Common myeloid progenitor, CD34-positive (primary cell): ENCODE measurements around the gene RNF227.

Experiments
- CTCF ChIA-PET: fragments of 350-600 bp; sonication (Branson Sonifier 250); formaldehyde crosslinking; loops from one replicate; lab custom pipeline; 2021; ENCODE audit warnings: antibody characterized with exemption; lab: Charles Lee
- POLR2A ChIA-PET: fragments of 350-600 bp; sonication (Branson Sonifier 250); formaldehyde crosslinking; loops from one replicate; lab custom pipeline; 2021; ENCODE audit warnings: antibody characterized with exemption; lab: Charles Lee
- DNase-seq, 3 donors: peaks; one replicate each; pipeline versions ENCODE4 v3.0.0 to v3.0.0-alpha.2; 2013
- H3K27ac ChIP-seq, 2 experiments: 1 replicate in 1 of 2; 2 replicates in 1 of 2; pipeline ENCODE4 v1.7.0; 2013; ENCODE audit warnings: inconsistent platforms in 2 of 2, low read length in 2 of 2, mild to moderate bottlenecking in 2 of 2, low read depth in 1 of 2, moderate library complexity in 1 of 2; ENCODE audit not compliant: severe bottlenecking in 2 of 2, insufficient read depth in 1 of 2, poor library complexity in 1 of 2
- H3K27me3 ChIP-seq, 5 experiments: replicated peaks in 2 of 5; 1 replicate in 3 of 5; 2 replicates in 2 of 5; pipeline versions ENCODE4 v1.6.1 to v1.7.0; 2013; ENCODE audit warnings: low read length in 4 of 5, mild to moderate bottlenecking in 2 of 5, moderate library complexity in 2 of 5, inconsistent platforms in 1 of 5; ENCODE audit not compliant: insufficient read depth in 5 of 5, control insufficient read depth in 4 of 5
- H3K36me3 ChIP-seq, 4 experiments: 1 replicate in 2 of 4; 2 replicates in 2 of 4; pipeline versions ENCODE4 v1.6.1 to v1.7.0; 2013; ENCODE audit warnings: low read length in 3 of 4, control low read depth in 1 of 4, mild to moderate bottlenecking in 1 of 4; ENCODE audit not compliant: control insufficient read depth in 4 of 4, insufficient read depth in 4 of 4
- H3K4me1 ChIP-seq, 4 experiments: 1 replicate in 3 of 4; 2 replicates in 1 of 4; pipeline versions ENCODE4 v1.6.1 to v1.7.1; 2013; ENCODE audit warnings: low read length in 3 of 4, mild to moderate bottlenecking in 3 of 4, control low read depth in 1 of 4, inconsistent platforms in 1 of 4, moderate library complexity in 1 of 4; ENCODE audit not compliant: control insufficient read depth in 4 of 4, insufficient read depth in 4 of 4; ENCODE audit errors: control extremely low read depth in 1 of 4
- H3K4me3 ChIP-seq, 7 experiments: 1 replicate in 4 of 7; 2 replicates in 3 of 7; pipeline versions ENCODE4 v1.5.1 to v1.7.0; 2013; ENCODE audit warnings: mild to moderate bottlenecking in 7 of 7, low read length in 6 of 7, moderate library complexity in 6 of 7, inconsistent platforms in 2 of 7, low read depth in 2 of 7, control low read depth in 1 of 7; ENCODE audit not compliant: insufficient read depth in 4 of 7, control insufficient read depth in 1 of 7; ENCODE audit errors: extremely low read depth in 1 of 7
- H3K9me3 ChIP-seq, 5 experiments: 1 replicate in 4 of 5; 2 replicates in 1 of 5; pipeline versions ENCODE4 v1.6.1 to v1.7.1; 2013; ENCODE audit warnings: low read length in 4 of 5, mild to moderate bottlenecking in 2 of 5, inconsistent platforms in 1 of 5, low read depth in 1 of 5, moderate library complexity in 1 of 5; ENCODE audit not compliant: control insufficient read depth in 4 of 5, insufficient read depth in 2 of 5; ENCODE audit errors: control extremely low read depth in 1 of 5
- WGBS: methylation state at CpG from one replicate; pipeline ENCODE4 v1.1.5; 2013; ENCODE audit not compliant: insufficient coverage; 5-methylcytosine and 5-hydroxymethylcytosine counted together

The RNF227 gene

DNA sequence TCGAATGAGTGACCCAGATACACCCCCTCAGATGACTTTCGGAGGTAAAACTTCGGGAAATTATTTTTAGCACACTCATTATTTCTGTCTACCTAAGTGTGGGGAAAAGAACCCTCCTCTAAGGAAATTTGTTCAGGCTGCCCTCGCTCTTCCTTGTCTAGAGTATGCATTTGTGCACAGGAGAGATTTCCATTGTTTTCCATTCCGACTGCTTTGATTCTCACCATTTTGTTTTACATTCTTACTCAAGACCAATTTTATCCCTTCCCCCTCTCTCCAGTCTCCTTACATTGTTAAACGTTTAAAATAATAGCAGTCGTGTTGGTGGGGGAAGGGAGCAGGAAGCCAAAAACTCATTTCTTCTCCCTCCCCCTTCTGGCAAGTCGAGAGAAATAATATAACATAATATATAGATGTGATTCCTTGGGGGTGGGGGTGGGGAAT, 29.0 kb downstream of the RNF227 start:
- Histone ChIP-seq H3K4me3 (peak overlapping the region in 6 of 7 experiments; percentile 69 to 96 (median 85)), H3K4me1 (peaks cover 7 to 66% (median 56%) of the 10 kb centered on the region in 4 experiments), H3K36me3 (peaks cover 2 to 24% (median 16%) of the 10 kb centered on the region in 4 experiments), H3K27me3 (no peaks in the 10 kb centered on the region), H3K27ac (peak overlapping the region; percentile 47 to 83), H3K9me3 (no peaks in the 10 kb centered on the region)
- no peak for DNase-seq
- ChIA-PET POLR2A (no interaction called here), CTCF (interaction anchor here (1.4 to 1.5 kb wide), 2 partner anchors 19 to 22 kb away, joined by 4 to 10 read pairs; no protein-coding TSS in a partner anchor)
- WGBS = 0% methylated on average over 1 of the region's 8 CpGs

DNA sequence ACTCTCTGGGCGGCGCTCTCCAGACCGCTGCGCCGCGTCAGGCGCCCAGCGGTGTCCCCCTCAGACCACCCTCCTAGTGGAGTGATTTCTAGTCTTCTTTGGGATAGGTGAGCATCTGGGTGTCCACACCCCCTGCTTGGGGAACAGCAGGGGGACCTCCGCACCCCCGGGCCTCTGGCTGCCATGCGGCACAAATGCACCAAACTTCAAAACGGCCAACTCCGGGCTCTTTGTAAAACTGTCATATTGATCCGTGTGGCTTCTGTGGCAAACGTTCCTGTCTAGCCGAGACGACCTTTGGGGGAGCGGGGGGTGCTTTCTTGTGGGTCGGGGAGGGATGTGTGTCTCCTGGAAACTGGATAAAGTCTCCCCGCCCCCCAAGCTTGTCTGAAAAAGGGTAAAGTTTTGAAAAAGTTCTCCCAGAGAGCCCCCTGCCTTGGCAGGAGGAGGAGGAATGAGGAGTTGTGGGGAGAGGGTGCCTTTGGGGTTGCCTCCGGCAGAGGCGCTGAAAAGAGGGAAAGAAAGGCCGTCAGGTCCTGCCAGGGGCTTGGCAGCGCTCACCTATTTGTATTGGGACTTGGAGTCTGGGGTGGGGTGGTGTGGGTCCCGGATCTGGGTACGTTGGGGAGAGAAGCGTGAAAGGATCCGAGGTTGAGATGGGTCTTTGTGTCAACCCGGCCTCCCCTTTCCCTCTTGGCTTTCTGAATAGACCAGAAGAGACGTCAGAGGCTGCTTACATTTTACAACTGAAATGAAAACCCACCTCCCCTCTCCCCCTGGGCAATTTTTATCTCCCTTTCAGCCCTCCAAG, 29.7 kb downstream of the RNF227 start:
- Histone ChIP-seq H3K36me3 (peaks cover 2 to 19% (median 13%) of the 10 kb centered on the region in 4 experiments), H3K9me3 (no peaks in the 10 kb centered on the region), H3K4me3 (peak overlapping the region; percentile 69 to 96 (median 88)), H3K27me3 (no peaks in the 10 kb centered on the region), H3K27ac (peak overlapping the region; percentile 47 to 83), H3K4me1 (peaks cover 9 to 72% (median 62%) of the 10 kb centered on the region in 4 experiments)
- CTCF ChIA-PET = interaction anchor here (0.9 to 1.5 kb wide), 6 partner anchors 11 to 51 kb away, joined by 3 to 10 read pairs (median 4); no protein-coding TSS in a partner anchor
- DNase-seq = peak in 2 of 3 donors; percentile 44 to 62
- POLR2A ChIA-PET = interaction anchor here (0.7 kb wide), 1 partner anchor 18 kb away, joined by 3 read pairs; no protein-coding TSS in a partner anchor
- 3% methylated on average over 21 of the region's 30 CpGs for WGBS

DNA sequence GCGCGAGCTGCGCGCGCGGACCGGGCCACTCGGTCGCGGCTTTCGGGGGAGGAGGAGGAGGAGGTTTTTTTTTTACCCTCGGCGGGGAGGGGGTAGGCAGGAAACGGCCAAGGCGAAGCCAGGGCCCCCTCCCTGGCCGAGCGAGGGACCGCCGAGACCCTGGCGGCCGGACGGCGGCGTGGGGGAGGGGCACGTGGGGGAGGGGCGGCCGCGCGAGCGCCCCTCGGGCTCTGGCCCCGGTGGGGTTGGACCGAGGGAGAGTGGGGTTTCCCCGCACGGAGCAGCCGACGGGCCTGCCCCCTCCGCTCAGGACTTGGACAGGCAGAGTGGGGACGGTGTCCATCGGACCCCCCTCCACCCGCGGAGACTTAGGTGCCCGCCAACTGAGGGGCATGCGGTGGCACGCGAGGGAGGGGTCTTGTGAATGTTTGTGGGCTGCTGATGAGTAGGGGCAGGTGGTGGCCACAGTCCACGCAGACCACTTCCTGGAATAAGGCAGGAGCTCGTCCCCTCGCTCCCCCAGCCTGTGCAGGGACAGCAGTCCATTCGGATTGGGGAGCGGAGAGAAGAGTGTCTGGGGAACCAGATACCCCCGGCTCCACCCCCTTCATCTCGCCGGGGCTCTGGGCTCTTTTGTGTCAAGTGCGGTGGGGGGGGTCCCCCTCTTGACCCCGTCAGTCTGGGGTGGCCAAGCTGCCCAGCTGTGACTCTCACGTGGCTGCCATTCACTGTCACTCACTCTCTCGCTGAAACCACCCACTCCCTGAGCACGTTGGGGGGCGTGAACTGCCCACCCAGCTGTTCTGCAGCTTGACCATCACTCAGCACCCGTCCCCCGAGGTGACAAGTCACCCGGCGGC, 30.5 kb downstream of the RNF227 start:
- Histone ChIP-seq H3K27me3 (no peaks in the 10 kb centered on the region), H3K9me3 (no peaks in the 10 kb centered on the region), H3K4me3 (peak overlapping the region; percentile 69 to 96 (median 88)), H3K4me1 (peaks cover 16 to 80% (median 70%) of the 10 kb centered on the region in 4 experiments), H3K27ac (peak overlapping the region; percentile 47 to 83), H3K36me3 (peaks cover 0 to 11% (median 6%) of the 10 kb centered on the region in 4 experiments)
- under 1% methylated on average over 20 of the region's 64 CpGs for WGBS
- POLR2A ChIA-PET = interaction anchor here (0.7 kb wide), 1 partner anchor 17 kb away, joined by 3 read pairs; no protein-coding TSS in a partner anchor
- DNase-seq = peak in 2 of 3 donors; percentile 43 to 58
- CTCF ChIA-PET = interaction anchor here (0.9 to 1.5 kb wide), 6 partner anchors 12 to 50 kb away, joined by 3 to 10 read pairs (median 4); no protein-coding TSS in a partner anchor

DNA sequence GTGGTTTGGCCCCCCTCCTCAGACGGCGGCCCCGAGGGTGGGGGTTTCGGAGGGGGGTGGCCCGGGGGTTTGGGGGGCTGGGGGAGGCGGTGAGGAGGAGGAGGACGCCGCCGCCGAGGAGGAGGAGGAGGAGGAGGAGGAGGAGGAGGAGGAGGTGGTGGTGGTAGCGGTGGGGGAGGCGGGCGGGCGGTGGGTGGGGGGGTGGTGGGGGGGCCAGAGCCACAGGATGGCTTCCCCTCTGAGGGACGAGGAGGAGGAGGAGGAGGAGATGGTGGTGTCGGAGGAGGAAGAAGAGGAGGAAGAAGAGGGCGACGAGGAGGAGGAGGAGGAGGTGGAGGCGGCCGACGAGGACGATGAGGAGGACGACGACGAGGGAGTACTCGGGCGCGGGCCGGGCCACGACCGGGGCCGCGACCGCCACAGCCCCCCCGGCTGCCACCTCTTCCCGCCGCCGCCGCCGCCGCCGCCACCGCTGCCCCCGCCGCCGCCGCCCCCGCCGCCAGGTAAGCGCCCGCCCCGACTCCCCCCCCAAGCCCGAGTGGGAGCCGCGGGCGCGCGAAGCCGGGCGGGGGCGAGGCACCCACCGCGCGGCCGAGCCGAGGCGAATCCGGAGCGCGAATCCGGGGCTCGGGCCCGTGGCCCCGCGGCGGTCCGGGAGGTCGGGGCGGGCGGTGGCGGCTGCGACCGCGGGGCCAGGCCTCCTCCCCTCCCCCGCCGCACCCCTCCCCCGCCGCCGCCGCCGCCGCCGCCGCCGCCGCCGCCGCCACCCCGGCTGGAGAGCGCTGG, 31.3 kb downstream of the RNF227 start:
- 0% methylated on average over 10 of the region's 100 CpGs for WGBS
- ChIA-PET CTCF (interaction anchor here (1.5 to 2.6 kb wide), 2 partner anchors 13 to 14 kb away, joined by 7 to 15 read pairs; no protein-coding TSS in a partner anchor), POLR2A (interaction anchor here (1.0 to 1.5 kb wide), 2 partner anchors 14 to 27 kb away, joined by 3 read pairs; partner anchors contain the start of genes CYB5D1 and NAA38)
- Histone ChIP-seq H3K4me3 (peak overlapping the region; percentile 52 to 96 (median 82)), H3K36me3 (peaks cover 0 to 7% (median 2%) of the 10 kb centered on the region in 4 experiments), H3K27ac (peak overlapping the region in 1 of 2 experiments; percentile 58), H3K9me3 (no peaks in the 10 kb centered on the region), H3K4me1 (peaks cover 21 to 86% (median 76%) of the 10 kb centered on the region in 4 experiments), H3K27me3 (no peaks in the 10 kb centered on the region)
- peak in 1 of 3 donors; percentile 35 for DNase-seq

DNA sequence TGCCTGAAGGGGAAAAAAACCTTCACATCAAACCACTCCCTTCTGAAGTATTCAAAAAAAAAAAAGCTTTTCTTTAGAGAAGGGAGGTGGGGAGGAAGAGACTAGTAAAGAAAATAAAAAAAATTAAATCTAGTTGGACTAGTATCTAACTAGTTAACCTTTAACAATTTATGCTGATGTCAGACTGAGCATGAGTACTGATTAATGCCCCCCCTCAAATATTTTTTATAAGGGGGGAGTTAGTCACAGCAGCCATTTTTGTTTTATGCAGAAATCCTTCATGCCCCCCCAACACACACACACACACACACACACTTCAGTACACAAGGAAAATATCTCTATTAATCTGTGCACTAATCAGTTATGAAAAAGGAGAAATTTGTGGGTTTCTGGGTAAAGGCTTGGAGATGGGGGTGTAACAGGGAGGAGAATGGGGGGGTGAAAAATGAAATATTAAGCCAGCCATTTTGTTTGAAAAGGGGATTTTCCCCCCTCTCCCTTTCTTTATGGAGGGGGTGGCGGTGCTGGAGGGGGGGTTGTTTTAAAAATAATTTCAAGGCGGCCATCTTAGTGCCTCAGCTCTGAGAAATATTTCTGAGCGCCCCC, 32.2 kb downstream of the RNF227 start:
- peaks cover 18 to 80% (median 69%) of the 10 kb centered on the region in 4 experiments for H3K4me1 ChIP-seq
- peaks cover 0 to 3% (median 1%) of the 10 kb centered on the region in 4 experiments for H3K36me3 ChIP-seq
- POLR2A ChIA-PET = interaction anchor here (1.0 to 1.5 kb wide), 3 partner anchors 14 to 26 kb away, joined by 3 read pairs; partner anchors contain the start of genes CYB5D1 and NAA38
- DNase-seq = peak; percentile 61 to 88 (median 84)
- H3K27me3 ChIP-seq = no peaks in the 10 kb centered on the region
- H3K4me3 ChIP-seq = peak overlapping the region in 6 of 7 experiments; percentile 19 to 94 (median 55)
- no peaks in the 10 kb centered on the region for H3K9me3 ChIP-seq
- no CpG with 5 or more reads among the region's 3 CpGs for WGBS
- CTCF ChIA-PET = interaction anchor here (1.7 to 2.6 kb wide), 2 partner anchors 13 to 20 kb away, joined by 9 to 15 read pairs; no protein-coding TSS in a partner anchor
- peak overlapping the region in 1 of 2 experiments; percentile 49 for H3K27ac ChIP-seq
